ENCODE data around the gene COPG2. TPM values are rescaled to one million over a fixed set of nuclear protein-coding genes. Genes with fewer than 3 reads are reported as not detected.

COPG2 gene
- polyA plus RNA-seq, 1 of the 3 experiments (the other 2 are of a cell fraction), result 44.3 TPM

DNA sequence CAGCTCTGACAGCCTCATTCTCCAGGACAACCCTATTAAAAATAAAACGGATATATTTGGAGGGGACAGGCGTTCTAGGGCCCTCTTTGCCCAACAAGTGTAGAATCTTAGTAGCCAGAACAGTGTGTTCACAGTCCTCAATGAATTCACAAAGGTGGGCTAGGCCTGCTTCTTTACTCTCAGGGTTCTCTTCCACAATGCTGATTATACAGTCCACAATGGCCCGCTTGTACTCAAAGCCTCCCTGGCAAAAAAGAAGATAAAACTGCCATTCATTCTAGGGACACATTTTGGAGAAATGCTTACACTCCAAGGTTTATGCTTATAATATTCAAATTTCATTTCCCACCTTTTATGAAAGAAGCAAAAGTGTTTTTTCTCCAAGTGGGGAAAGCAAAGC, 114.1 kb downstream of the COPG2 start (continued):
- TF ChIP-seq, protein P1, sequence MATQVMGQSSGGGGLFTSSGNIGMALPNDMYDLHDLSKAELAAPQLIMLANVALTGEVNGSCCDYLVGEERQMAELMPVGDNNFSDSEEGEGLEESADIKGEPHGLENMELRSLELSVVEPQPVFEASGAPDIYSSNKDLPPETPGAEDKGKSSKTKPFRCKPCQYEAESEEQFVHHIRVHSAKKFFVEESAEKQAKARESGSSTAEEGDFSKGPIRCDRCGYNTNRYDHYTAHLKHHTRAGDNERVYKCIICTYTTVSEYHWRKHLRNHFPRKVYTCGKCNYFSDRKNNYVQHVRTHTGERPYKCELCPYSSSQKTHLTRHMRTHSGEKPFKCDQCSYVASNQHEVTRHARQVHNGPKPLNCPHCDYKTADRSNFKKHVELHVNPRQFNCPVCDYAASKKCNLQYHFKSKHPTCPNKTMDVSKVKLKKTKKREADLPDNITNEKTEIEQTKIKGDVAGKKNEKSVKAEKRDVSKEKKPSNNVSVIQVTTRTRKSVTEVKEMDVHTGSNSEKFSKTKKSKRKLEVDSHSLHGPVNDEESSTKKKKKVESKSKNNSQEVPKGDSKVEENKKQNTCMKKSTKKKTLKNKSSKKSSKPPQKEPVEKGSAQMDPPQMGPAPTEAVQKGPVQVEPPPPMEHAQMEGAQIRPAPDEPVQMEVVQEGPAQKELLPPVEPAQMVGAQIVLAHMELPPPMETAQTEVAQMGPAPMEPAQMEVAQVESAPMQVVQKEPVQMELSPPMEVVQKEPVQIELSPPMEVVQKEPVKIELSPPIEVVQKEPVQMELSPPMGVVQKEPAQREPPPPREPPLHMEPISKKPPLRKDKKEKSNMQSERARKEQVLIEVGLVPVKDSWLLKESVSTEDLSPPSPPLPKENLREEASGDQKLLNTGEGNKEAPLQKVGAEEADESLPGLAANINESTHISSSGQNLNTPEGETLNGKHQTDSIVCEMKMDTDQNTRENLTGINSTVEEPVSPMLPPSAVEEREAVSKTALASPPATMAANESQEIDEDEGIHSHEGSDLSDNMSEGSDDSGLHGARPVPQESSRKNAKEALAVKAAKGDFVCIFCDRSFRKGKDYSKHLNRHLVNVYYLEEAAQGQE (IDR thresholded peaks at IDR 0.05; ENCODE audit: low read depth, low read length), result no peak
- TF ChIP-seq YY1 (IDR thresholded peaks at IDR 0.05; ENCODE audit: low read depth) (no peak), SIN3A (IDR thresholded peaks at IDR 0.05; ENCODE audit: borderline replicate concordance, low read depth, low read length) (no peak), EP300 (IDR thresholded peaks at IDR 0.05; ENCODE audit: borderline replicate concordance in 1 of 2, low read depth in 1 of 2, low read length in 1 of 2) (no peak)

DNA sequence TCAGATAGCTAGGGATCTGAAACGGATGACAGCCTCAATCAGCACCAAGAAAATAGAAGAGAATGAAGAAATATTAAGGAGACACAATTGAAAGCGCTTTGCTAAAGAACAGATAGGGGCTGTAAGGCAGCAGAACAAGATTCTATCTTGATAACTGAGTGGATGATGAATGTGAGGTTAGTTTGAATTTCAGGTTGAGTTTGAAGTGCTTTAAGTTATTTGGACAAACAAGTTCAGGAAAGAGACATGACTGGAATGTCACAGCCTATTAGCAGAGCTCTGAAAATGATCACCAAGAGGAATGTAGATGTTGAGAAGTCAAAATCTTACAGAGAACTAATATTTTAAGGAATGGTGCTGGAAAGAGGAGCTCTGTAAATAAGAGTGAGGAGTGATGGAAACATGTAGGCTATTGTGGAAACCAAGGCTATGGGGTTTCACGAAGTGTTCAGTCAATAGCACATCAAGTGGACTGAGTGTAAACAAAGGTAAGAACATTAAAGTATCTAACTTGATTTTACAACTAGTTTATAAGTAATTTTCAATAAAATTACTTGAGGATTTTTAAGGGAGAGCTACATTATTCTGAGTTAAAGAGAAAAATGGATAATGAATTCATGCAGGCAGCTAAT, 115.0 kb downstream of the COPG2 start:
- Histone ChIP-seq H3K9ac (no peak overlapping the region), H2AFZ (ENCODE audit: low read depth) (no peak overlapping the region), H3K27me3 (ENCODE audit: insufficient read depth) (no peaks in the 10 kb centered on the region), H3K9me3 (no peaks in the 10 kb centered on the region), H3K79me2 (ENCODE audit: insufficient read depth) (no peaks in the 10 kb centered on the region), H3K9me2 (no peaks in the 10 kb centered on the region), H3K4me2 (no peak overlapping the region), H3K4me3 (ENCODE audit: low read depth in 2 of 2, low read length in 1 of 2) (no peak overlapping the region), H3K27ac (ENCODE audit: low read depth in 2 of 2, low read length in 1 of 2) (no peak overlapping the region), H3K36me3 (replicated peaks in 1 of 2; ENCODE audit: control insufficient read depth in 1 of 2, insufficient read depth in 2 of 2, low read length in 1 of 2) (peaks cover 29 to 40% of the 10 kb centered on the region in 2 experiments), H3K4me1 (ENCODE audit: control insufficient read depth in 1 of 2, insufficient read depth in 2 of 2, low read depth in 1 of 2, low read length in 1 of 2) (no peaks in the 10 kb centered on the region; a peak in 1 of 4 replicates), H4K20me1 (ENCODE audit: insufficient read depth) (no peaks in the 10 kb centered on the region), H3F3A (replicated peaks; ENCODE audit: insufficient read depth) (no peaks in the 10 kb centered on the region)
- ChIA-PET CTCF (interaction anchor here (0.9 to 1.0 kb wide), 3 partner anchors 168 to 481 kb away, joined by 3 to 4 read pairs (median 3); no protein-coding TSS in a partner anchor), POLR2A (no interaction called here)
- TF ChIP-seq FOXJ3 (CRISPR knock-in tag; IDR thresholded peaks at IDR 0.05), result no peak
- no peak for TF ChIP-seq FOSL2 (IDR thresholded peaks at IDR 0.05; ENCODE audit: borderline replicate concordance, low read depth)
- TF ChIP-seq JUND (IDR thresholded peaks at IDR 0.05), result no peak
- TF ChIP-seq, protein P2, sequence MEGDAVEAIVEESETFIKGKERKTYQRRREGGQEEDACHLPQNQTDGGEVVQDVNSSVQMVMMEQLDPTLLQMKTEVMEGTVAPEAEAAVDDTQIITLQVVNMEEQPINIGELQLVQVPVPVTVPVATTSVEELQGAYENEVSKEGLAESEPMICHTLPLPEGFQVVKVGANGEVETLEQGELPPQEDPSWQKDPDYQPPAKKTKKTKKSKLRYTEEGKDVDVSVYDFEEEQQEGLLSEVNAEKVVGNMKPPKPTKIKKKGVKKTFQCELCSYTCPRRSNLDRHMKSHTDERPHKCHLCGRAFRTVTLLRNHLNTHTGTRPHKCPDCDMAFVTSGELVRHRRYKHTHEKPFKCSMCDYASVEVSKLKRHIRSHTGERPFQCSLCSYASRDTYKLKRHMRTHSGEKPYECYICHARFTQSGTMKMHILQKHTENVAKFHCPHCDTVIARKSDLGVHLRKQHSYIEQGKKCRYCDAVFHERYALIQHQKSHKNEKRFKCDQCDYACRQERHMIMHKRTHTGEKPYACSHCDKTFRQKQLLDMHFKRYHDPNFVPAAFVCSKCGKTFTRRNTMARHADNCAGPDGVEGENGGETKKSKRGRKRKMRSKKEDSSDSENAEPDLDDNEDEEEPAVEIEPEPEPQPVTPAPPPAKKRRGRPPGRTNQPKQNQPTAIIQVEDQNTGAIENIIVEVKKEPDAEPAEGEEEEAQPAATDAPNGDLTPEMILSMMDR (IDR thresholded peaks at IDR 0.05), result no peak
- no peak for TF ChIP-seq RFX5 (IDR thresholded peaks at IDR 0.05; ENCODE audit: low read length)
- no peak for TF ChIP-seq RCOR1 (IDR thresholded peaks at IDR 0.05; ENCODE audit: low read length)
- TF ChIP-seq, protein P3, sequence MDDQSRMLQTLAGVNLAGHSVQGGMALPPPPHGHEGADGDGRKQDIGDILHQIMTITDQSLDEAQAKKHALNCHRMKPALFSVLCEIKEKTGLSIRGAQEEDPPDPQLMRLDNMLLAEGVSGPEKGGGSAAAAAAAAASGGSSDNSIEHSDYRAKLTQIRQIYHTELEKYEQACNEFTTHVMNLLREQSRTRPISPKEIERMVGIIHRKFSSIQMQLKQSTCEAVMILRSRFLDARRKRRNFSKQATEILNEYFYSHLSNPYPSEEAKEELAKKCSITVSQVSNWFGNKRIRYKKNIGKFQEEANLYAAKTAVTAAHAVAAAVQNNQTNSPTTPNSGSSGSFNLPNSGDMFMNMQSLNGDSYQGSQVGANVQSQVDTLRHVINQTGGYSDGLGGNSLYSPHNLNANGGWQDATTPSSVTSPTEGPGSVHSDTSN (IDR thresholded peaks at IDR 0.05), result peak; percentile 50; the same call in 1 of the 2 replicates
- peak; percentile 15; the same call in 1 of the 2 replicates for TF ChIP-seq TCF12 (IDR thresholded peaks at IDR 0.05)
- TF ChIP-seq MEF2A (IDR thresholded peaks at IDR 0.05; ENCODE audit: borderline replicate concordance, low read depth), result no peak
- no peak for TF ChIP-seq FOXM1 (IDR thresholded peaks at IDR 0.05; ENCODE audit: low read depth)
- TF ChIP-seq, protein P4, sequence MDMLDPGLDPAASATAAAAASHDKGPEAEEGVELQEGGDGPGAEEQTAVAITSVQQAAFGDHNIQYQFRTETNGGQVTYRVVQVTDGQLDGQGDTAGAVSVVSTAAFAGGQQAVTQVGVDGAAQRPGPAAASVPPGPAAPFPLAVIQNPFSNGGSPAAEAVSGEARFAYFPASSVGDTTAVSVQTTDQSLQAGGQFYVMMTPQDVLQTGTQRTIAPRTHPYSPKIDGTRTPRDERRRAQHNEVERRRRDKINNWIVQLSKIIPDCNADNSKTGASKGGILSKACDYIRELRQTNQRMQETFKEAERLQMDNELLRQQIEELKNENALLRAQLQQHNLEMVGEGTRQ (IDR thresholded peaks at IDR 0.05; ENCODE audit: borderline replicate concordance, low read depth, low read length), result no peak
- no peak for TF ChIP-seq YY1 (IDR thresholded peaks at IDR 0.05; ENCODE audit: low read depth)
- TF ChIP-seq CHD2 (IDR thresholded peaks at IDR 0.05; ENCODE audit: low read length, partially characterized antibody), result no peak
- no peak for TF ChIP-seq NFIC (IDR thresholded peaks at IDR 0.05; ENCODE audit: borderline replicate concordance)
- no peak for TF ChIP-seq TAF1 (IDR thresholded peaks at IDR 0.05; ENCODE audit: borderline replicate concordance, low read depth, low read length)
- TF ChIP-seq TEAD4 (IDR thresholded peaks at IDR 0.05; ENCODE audit: borderline replicate concordance, insufficient read depth), result no peak
- WGBS (ENCODE audit: low lambda C conversion rate), result 89% methylated on average over 3 of the region's 3 CpGs
- DNase-seq, result no peak

All from SK-N-SH (cell line).